Suprapubic skin (tissue), 4 donors: ENCODE data around the gene BCL7C.
A peak's percentile ranks its signal among the peaks of the same experiment; 100 is the strongest.

ENCODE experiments used
- EP300 ChIP-seq: sonication (generic); formaldehyde crosslinking; IDR thresholded peaks from one replicate; pipeline ENCODE4 v1.6.1; 2017; ENCODE audit warnings: antibody characterized with exemption
- POLR2A ChIP-seq, 2 donors: fragments of 450-650 bp; IDR thresholded peaks; one replicate each; pipeline ENCODE4 v1.6.1; 2017; ENCODE audit warnings: antibody characterized with exemption in 2 of 2, mild to moderate bottlenecking in 2 of 2, moderate library complexity in 2 of 2
- POLR2AphosphoS5 ChIP-seq, 3 donors: sonication (generic); formaldehyde crosslinking; IDR thresholded peaks; one replicate each; pipeline ENCODE4 v1.6.1; 2017; ENCODE audit warnings: antibody characterized with exemption in 3 of 3

GRCh38 chr16:30921748-30922419 is 28.0 kb upstream of the BCL7C start:
- TF ChIP-seq POLR2A (IDR thresholded peaks at IDR 0.05) (peak in 1 of 2 donors; percentile 20), POLR2AphosphoS5 (IDR thresholded peaks at IDR 0.05) (peak in 2 of 3 donors; percentile 5 to 23), EP300 (no peak)
